H1 (cell line): ENCODE data around the gene OGFOD1.
"Not testable (repeated sequence)": the region's sequence is repeated elsewhere in the genome, so short reads cannot be mapped to it uniquely, and the experiment has no call there.

Source experiments
- CBX5 ChIP-seq: fragments of 300-800, 300-1000 bp; sonication (generic); IDR thresholded peaks from 2 replicates; pipeline ENCODE4 v1.7.1; 2016; ENCODE audit warnings: antibody characterized with exemption, low read length, low read depth
- CBX8 ChIP-seq: fragments of 300-800, 300-1000 bp; sonication (generic); IDR thresholded peaks from 2 replicates; pipeline ENCODE4 v1.7.1; 2016; ENCODE audit warnings: low read depth, low read length, borderline replicate concordance
- CHD2 ChIP-seq: IDR thresholded peaks from 2 replicates; pipeline ENCODE4 v1.6.1; 2012; ENCODE audit warnings: low read length, improper control_type of control experiment
- CTCF ChIP-seq, 3 experiments: IDR thresholded peaks; 1 replicate in 2 of 3; 2 replicates in 1 of 3; pipeline versions ENCODE4 v1.5.1 to v1.6.1; 2011; ENCODE audit warnings: low read length in 3 of 3, mild to moderate bottlenecking in 3 of 3, inconsistent platforms in 2 of 3, low read depth in 1 of 3, moderate library complexity in 1 of 3; ENCODE audit not compliant: insufficient read depth in 1 of 3; ENCODE audit errors: control extremely low read depth in 1 of 3
- EP300 ChIP-seq, 2 experiments: IDR thresholded peaks; 1 replicate in 1 of 2; 2 replicates in 1 of 2; pipeline ENCODE4 v1.6.1; 2011 to 2012; ENCODE audit warnings: low read depth in 2 of 2, low read length in 2 of 2, mild to moderate bottlenecking in 2 of 2, borderline replicate concordance in 1 of 2, inconsistent platforms in 1 of 2, moderate library complexity in 1 of 2
- EZH2 ChIP-seq: fragments of 200-600 bp; sonication (generic); IDR thresholded peaks from 2 replicates; pipeline ENCODE4 v1.7.1; 2012; ENCODE audit warnings: low read depth, mild to moderate bottlenecking, moderate library complexity, low read length, inconsistent platforms; ENCODE audit not compliant: severe bottlenecking
- FOSL1 ChIP-seq: IDR thresholded peaks from 2 replicates; pipeline ENCODE4 v1.6.1; 2011; ENCODE audit warnings: mild to moderate bottlenecking, low read depth, low read length, moderate library complexity; ENCODE audit not compliant: insufficient read depth
- POLR2A ChIP-seq, 2 experiments: IDR thresholded peaks; 1 replicate in 1 of 2; 2 replicates in 1 of 2; pipeline ENCODE4 v1.6.1; 2011; ENCODE audit warnings: low read depth in 2 of 2, low read length in 2 of 2, mild to moderate bottlenecking in 2 of 2; ENCODE audit errors: control extremely low read depth in 1 of 2
- POLR2AphosphoS5 ChIP-seq: IDR thresholded peaks from 2 replicates; pipeline ENCODE4 v1.6.1; 2011; ENCODE audit warnings: low read depth, low read length
- RNF2 ChIP-seq: fragments of 200-900, 300-1000 bp; sonication (generic); IDR thresholded peaks from 2 replicates; pipeline ENCODE4 v1.7.1; 2016; ENCODE audit warnings: borderline replicate concordance, low read depth, mild to moderate bottlenecking, antibody characterized with exemption, low read length; ENCODE audit not compliant: poor library complexity, severe bottlenecking; ENCODE audit errors: missing control alignments
- SP1 ChIP-seq: IDR thresholded peaks from 2 replicates; pipeline ENCODE4 v1.6.1; 2011; ENCODE audit warnings: low read depth, low read length
- TBP ChIP-seq: IDR thresholded peaks from 2 replicates; pipeline ENCODE4 v1.6.1; 2011; ENCODE audit warnings: low read depth, low read length, improper control_type of control experiment

DNA sequence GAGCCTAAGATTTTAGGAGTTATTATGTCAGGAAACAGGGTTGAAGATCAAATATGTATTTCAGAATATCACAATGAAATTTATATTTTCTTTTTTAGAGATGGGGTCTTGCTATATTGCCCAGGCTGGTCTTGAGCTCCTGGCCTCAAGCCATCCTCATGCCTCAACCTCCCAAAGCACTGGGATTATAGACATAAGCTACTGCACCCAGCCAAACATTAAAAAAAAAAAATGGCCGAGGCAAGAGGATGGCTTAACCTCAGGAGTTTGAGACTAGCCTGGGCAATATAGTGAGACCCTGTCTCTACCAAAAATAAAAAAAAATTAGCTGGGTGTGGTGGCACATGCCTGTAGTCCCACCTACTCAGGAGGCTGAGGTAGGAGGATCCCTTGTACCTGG is 37.5 kb downstream of the OGFOD1 start:
- not testable (repeated sequence) for TF ChIP-seq CBX5; RNF2; EP300 (IDR thresholded peaks at IDR 0.05; ENCODE audit: borderline replicate concordance in 1 of 2, low read depth in 2 of 2, low read length in 2 of 2); CTCF (IDR thresholded peaks at IDR 0.05; ENCODE audit: control extremely low read depth in 1 of 3, insufficient read depth in 1 of 3, low read depth in 1 of 3, low read length in 3 of 3); CHD2; SP1; CBX8; POLR2A (IDR thresholded peaks at IDR 0.05; ENCODE audit: control extremely low read depth in 1 of 2, low read depth in 2 of 2, low read length in 2 of 2); TBP; EZH2; POLR2AphosphoS5; FOSL1
